G401.6 (cell line): ENCODE results near the gene ADARB2.
"Not testable (repeated sequence)": the region's sequence is repeated elsewhere in the genome, so short reads cannot be mapped to it uniquely, and the experiment has no call there.

ENCODE experiments used
- FAIRE-seq: peaks from 2 replicates; lab custom pipeline; 2012; peaks lifted over from hg19 to GRCh38; lab: Jason Lieb, UNC

Gene ADARB2

DNA sequence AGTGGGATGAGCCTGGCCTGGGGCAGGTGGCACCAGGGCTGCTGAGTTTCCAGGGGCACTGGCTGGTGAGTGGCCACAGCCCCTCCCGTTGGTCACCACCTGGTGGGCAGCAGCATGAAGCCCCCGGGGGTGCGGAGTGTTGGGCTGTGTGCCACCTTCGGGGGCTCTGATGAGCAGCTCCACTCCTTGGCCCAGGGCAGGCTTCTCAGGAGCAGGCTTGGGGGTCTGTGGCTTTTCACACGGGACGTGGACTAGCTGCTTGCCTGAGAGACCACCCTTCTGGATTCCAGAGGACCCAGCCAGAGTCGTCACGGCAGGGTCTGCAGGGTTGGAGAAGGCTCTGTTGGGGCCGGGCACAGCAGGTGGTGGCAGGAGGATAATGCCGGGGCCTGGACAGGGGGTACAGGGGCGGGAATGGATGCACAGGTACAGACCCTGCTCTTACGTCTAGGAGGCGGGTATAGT, 193.1 kb downstream of the ADARB2 start:
- no peak for FAIRE-seq

DNA sequence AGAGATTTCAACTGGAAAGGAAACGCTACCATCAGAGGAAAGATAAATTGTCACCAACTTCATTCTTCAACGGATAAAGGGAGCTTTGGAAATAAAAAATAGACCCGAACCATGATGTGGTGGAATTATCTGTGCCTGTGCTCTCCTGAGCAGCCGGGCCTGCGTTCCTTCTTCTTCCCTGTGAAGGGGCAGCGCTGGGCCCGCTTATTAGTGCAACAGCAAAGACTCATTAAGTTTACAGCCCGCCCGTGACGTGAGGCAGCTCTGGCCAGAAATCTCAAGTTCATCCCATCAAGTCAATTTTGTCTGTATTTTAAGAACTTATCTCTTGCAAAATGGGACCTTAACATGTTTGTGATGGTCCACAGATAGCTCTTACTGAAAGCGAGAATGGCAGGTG, 193.7 kb downstream of the ADARB2 start:
- FAIRE-seq = no peak

DNA sequence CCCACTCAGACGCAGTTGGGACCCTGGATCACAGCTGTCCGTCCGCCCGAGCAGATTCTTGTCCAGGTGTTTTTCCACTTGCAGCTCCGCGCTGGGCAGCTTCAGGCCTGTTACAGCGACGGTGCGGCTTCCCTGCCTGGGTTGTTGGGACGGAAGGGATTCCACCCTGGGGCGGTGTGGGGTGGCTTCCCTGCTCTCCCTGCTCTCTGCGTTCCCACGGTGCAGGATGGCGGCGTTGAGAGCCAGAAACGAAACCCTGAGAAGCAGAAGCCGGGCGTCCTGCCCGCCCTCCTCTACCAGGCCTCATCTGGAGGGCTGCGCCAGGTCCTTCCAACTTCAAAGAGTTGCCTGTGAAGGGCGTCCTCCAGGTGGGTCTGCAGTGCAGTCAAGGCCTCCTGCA, 194.4 kb downstream of the ADARB2 start:
- no peak for FAIRE-seq

DNA sequence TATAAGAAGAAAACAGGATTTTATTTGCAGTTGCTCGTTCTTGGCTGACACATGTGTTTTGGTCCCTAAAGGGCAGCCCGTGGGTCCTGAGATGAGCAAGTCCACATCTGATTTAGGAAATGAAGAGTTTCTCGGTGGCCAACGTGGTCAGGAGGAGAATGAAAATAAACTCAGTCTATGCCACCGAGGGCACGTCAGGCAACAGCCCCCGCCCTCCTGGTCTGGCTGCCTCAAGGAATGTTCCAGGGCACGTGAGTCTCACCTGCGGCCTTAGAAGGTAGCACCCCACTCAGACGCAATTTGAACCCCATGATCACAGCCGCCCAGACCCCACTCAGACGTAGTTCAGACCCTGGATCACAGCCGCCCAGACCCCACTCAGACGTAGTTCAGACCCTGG, 197.2 kb downstream of the ADARB2 start:
- FAIRE-seq = no peak

DNA sequence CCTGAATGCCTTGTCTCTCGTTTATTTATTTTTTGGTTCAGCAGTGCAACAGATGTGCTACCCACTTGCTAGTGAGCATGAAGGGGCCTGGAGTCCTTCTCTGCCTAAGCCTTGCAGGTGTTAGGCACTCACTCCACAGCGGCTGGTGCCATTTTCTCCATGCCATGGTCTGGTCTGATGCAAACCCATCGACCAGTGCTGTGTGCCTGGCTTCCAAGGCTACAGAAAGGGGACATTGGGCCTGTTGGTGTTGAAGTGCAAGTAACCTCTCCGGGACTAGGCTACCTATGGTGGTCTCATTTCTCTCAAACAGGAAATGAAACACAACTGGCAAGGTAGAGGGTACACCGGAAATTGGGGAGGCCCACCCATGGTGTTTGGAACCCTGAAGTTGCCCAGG, 198.1 kb downstream of the ADARB2 start:
- no peak for FAIRE-seq

DNA sequence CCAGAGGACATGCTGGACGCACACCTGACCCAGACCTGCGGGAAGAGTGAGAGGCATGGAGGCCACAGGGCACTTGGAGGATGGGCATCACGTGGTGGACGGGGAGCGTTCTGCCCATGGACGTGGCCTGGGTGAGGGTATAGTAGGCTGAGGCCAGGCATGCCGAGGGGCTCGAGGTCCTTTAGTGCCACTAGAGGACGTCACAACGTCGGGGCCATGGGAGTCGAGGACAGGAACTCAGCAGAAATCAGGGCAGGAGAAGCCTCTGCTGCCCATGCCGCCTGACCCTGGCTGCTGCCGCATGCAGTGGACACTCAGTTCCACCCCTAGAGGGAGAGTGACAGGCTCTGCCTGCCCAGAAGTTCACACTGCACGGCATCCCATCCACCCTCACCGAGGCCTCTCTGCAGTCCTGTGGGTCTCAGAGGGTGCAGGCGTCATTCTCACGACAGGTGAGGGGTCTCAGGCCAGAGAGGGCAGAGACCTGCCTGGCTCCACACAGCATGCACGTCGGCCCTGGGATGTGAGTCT, 198.7 kb downstream of the ADARB2 start:
- FAIRE-seq = no peak

DNA sequence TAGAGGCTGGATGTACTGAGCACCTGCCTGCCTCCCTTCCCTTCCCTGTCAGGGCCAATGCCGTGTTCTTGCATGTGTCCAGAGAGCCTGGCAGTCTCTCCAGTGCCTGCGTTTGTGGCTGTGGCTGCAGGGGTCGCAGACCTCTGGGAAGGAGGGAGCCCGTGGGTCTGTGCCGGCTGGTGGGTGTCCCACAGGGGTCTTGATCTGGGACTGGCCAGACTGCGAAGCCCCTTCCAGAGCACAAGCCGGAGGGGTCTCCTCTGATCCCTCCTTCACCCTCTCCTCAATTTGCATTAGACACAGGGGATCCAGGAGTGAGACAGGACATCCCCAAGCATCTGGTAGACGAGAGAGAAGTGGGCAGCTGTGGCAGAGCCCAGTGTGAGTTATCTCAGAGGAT, 199.2 kb downstream of the ADARB2 start:
- FAIRE-seq = no peak

DNA sequence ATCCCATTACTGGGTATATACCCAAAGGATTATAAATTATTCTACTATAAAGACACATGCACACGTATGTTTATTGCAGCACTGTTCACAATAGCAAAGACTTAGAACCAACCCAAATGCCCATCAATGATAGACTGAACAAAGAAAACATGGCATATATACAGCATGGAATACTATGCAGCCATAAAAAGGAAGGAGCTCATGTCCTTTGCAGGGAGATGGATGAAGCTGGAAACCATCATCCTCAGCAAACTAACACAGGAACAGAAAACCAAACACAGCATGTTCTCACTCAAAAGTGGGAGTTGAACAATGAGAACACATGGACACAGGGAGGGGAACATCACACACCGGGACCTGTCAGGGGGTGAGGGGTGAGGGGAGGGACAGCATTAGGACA, 199.9 kb downstream of the ADARB2 start:
- FAIRE-seq = not testable (repeated sequence)

DNA sequence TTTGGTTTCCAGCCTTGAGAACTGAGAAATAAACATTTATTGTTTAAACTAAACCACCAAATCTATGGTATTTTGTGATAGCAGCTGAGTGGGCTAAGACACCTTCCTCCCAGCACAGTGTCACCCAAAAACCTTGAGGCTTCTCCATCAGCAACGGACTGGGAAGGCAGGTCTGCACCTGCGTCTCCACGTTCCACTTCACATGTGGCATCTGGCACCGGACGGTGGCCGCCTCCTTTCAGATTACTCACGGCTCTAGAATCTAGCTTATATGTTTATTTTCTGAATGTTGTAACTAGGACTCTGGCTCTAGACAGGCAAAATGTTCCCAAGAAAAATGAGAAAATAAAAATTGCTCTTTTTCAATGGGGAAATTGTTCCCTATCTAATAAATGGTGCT, 201.0 kb downstream of the ADARB2 start:
- no peak for FAIRE-seq

DNA sequence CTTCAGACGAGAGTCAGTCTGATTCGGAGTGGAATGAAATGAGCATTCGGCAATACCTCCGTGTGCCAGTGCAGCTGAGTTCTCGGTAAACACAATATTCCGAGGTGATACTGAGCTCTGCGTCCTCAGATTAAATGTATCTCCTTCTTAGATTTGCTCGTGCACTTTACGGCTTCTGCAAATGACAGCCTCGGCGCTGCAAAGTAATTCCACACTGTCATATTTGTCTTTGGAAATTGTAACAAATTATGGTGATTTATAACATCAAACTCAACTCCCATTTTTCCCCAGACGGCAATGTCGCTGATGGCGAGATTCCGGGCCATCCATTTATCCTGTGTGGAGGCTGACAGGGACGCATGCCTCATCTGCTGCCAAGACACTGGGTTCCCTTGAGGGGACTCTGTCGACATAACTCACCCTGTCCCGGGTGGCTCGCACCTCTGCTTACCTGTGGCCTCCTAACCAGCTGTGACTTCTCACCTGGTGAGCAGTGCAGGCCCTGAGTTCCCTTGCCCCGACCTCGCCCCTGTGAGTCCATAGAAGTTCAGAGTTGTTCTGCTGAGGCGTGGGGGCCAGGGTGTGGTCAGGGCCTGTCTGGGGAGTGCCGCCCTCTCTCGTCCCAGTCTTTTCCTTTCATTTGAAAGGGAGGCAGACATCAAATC, 201.9 kb downstream of the ADARB2 start:
- FAIRE-seq = no peak

DNA sequence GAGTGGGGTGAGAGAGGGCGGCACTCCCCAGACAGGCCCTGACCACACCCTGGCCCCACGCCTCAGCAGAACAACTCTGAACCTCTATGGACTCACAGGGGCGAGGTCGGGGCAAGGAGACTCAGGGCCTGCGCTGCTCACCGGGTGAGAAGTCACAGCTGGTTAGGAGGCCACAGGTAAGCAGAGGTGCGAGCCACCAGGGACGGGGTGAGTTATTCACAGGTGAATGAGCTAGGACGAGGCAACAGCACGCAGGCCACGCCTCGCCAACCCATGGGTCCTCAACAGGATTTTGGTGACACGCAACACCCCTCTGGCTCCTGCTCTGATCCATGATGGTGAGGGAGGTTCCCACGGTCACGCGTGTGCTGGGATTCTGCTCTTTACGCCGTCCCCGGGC, 202.5 kb downstream of the ADARB2 start:
- FAIRE-seq = no peak

DNA sequence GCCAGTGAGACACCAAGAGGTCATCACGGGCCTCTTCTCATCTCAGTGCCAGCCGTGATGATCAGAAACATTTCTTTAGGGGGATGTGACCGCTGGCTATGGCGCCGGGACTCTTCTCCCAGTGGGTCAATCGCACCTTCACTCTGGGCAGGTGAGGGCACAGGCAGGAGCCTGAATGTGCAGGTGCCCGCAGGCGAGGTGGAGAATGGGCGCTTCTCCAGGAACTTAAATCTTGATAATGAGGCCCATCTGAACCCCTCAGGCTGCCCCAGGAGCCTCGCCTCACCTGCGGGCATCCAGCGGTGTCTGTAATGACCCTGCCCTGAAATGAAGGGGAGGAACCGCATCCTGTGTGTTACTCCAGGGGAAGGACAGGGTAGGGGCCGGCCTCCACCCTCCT, 204.7 kb downstream of the ADARB2 start:
- FAIRE-seq = no peak

DNA sequence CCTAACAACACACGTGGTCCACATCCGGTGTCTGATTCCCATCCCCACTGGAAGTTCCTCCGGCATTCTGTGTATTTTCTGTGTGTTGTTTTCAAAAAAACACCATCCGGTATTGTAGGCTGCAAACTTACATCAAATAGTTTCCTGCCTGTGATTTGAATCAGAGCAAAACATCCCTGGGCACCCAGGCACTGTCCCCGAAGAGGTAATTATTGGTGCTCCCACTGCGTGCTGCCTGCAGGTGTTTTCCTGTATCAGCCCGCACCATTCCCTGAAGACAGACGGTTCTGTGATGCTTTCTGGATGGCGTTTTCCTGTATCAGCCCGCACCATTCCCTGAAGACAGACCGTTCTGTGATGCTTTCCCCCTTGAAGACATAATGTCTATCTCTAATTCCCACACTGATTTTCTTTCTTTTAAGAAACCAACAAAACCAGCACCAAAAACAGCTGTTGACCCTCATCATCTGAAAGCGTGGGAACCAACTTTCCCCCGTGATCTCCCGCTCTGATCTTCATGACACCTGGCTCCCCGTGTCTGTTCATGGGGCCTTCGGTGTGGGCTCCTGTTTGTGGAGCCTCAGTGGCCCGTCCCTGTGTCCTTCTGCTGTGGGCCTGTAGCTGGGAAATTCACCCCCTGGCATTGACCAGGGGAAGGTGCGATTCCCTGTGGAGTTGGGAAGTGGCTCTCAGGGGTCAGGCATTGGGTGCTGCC, 205.3 kb downstream of the ADARB2 start:
- no peak for FAIRE-seq

DNA sequence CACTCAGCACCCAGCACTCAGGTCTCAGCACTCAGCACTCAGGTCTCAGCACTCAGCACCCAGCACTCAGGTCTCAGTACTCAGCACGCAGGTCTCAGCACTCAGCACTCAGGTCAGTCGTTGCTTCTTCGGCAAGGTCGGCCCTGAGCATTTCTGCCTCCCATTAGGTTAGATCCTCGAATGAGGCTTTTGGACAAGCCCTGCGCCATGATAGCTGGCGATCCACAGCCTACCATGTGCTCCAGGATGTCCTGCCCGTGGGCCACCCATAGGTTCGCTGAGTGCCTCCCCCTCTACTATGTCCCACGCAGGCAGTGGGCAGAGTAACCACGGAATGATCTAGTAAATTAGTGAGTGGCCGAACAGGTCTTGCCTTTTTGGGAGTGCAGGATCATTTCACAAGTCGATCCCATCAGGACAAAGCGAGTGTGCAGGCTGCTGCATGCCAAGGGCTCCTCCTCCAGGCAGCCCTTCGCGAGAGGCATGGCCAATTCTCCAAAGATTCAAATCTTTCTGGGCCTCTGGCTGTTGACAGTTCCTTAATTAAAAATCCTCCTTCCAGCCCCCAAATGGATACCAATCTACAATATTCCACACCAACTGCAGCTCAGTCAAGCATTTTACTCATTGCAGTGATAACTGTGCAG, 206.3 kb downstream of the ADARB2 start:
- FAIRE-seq = no peak

DNA sequence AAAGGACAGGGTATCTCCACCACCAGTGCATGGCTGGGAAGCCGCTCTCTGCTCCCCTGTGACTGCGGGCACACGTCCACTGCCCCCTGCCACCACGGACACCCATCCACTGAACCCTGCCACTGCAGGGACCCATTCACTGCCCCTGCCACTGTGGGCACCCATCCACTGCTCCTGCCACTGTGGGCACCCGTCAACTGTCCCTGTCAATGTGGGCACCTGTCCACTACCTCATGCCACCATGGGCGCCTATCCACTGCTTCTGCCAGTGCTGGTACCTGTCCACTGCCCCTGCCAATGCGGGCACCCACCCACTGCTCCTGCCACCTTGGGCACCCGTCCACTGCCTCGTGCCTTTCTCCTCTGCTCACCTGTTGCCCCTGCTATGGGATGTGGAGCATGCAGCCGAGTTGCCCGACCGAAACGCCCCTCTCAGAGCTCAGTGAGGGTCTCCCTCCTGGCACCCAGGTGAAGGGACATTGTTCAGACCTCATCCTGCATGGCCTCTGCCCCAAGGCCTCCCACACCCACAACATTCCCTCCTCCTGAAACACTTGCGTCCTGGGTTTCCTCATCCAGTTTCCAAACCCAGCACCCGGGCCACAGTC, 207.4 kb downstream of the ADARB2 start:
- FAIRE-seq = no peak

DNA sequence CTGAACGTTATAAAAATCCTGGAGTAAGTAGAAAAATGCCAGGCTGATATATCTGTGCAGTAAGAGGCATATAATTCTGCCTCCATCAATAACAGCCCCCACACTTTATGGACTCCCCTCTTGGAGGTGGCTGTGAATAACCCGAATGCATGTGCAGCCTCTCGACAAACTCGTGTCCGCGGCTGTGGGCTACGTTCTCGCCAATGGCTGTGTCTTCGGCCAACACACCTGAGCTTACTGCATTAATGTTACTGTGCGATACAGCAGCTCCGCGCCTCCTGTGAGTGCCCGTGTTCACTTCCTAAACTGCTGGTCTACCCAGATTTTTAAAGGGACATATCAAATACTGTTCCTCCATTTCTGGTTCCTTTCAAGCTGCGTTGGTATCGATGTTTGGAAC, 209.4 kb downstream of the ADARB2 start:
- FAIRE-seq = no peak

DNA sequence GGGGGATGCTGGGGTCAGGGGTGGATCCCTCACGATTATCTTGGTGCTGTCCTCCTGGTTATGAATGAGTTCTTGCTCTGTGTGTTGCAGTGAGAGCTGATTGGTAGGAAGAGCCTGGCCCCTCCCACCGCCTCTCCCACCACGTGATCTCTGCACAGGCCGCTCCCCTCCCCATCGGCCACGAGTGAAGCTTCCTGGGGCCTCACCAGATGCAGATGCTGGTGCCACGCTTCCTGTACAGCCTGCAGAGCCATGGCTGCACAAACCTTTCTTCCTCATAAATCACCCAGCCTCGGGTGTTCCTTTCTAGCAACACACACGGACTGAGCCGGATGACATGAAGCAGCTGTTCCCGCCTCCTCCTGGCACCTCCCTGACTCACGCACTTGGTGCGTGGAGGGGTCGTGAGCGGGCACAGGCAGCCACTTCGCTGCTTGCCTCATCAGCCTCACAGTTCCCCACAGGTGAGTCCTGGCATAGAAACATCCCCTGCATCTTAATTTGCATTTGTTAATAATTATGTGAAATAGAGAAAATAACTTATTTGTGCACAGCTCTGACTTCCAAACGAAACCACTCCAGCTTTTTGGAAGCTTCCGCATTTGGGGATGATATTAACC, 210.8 kb downstream of the ADARB2 start:
- no peak for FAIRE-seq

DNA sequence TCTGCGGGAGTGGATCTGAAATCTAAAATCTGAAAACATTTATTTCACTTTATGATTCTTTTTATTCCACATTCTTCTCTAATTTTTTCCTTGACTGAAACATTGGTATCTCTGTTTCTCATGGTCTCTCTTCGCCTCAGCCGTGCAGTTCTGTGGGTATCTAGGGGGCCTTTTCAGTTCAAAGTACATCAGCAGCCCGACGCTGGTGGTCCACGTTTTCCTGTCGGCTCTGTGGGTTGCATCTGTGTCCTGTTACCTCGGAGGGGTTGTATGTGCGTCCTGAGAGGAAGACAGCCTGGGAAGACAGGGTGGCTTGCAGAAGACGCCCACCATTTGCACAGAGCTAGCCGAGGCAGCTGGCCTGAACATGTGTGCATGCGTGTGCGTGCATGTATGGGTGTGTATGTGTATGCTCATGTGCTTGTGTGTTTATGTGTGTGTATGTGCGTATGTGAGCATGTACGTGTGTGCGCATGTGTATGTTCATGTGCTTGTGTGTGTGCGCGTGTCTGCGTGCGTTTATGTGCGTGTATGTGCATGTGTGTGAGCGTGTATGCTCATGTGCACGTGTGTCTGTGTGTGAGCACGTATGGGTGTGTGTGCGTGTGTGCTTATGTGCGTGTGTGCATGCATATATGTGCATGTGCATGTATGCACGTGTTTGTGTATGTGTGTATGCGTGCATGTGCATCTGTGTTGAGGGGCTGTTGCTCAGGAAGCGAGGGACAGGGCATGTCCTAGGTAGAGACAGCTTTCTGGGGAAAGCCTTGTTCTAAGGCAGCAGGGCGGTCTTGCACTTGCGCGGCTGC, 211.8 kb downstream of the ADARB2 start:
- FAIRE-seq = no peak

DNA sequence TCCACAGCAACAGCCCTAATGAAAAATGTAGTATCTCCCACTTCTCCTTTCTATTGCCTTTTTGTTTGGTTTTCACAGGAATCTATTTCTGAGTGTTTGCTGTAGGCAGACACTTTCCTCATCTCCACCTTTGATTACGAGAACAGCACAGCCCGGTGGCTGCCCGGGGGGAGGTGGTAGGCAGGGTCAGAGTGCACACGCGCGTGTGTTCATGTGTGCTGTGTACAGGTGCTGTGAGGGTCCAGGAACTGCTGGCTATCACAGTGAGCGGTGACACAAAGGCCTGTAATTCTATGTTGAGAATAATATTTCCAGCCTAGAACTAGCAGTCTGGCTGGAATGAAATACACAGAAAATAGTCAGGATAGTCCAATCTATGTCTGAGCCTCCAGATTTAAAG, 212.8 kb downstream of the ADARB2 start:
- no peak for FAIRE-seq

DNA sequence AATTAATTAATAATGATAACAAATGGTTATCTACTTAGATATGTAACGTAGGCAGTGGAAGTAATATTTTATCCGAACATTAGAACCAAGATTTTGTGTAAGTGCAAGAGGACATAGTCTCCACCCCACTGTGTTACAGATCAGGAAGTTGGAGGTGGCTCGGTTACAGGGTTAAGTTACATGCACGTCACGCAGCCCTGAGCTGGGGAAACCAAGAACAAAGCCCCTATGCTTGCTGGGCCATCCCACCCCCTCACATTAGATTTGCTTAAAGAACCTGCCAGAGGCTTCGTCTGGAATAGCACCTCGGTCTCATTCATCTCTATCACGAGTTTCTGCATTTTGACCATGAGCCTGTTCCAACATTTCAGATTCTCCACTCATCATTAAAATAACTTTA, 214.1 kb downstream of the ADARB2 start:
- FAIRE-seq = no peak

DNA sequence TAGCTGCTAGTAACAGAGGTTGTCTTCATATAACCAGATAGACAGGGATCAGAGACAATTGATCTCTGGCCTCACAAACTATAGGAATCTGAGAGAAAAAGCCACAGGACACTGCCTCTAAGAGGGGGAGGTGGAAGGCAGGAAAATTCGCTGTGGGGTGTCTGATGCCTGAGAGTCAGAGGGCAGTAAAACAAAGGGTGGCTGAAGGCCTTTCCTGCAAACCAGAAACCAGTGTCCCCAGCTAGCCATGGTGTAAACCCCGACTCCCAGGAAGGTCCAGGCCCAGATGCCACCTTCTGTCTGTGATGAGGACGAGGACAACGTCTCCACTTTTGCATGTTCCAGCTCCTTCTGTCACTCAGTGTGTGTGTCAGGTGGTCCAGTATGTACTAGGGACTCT, 215.1 kb downstream of the ADARB2 start:
- no peak for FAIRE-seq

DNA sequence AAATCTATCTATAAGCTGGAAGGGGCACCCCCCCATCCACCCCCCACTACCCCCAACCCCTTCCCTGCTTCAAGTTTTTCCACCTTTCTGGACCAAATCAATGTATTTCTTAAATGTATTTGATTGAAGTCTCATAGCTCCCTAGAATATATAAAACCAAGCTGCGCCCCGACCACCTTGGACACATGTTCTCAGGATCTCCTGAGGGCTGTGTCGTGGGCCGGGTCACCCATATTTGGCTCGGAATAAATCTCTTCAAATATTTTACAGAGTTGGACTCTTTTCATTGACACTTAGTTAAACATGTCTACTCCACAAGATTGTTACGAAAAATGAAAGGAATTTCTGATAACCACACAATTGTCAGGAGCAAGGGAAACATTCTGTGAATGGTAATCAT, 215.6 kb downstream of the ADARB2 start:
- no peak for FAIRE-seq
